Memory B cell (primary cell): ENCODE measurements around the gene SLIT3.

Source experiments
- ATAC-seq: fragments of 150-1000 bp; cut with Tn5 transposase; 2 replicates; pipeline ENCODE4 v1.10.0; 2021; ENCODE audit warnings: low read depth, mild to moderate bottlenecking, moderate library complexity
- DNase-seq, 2 donors: peaks; one replicate each; pipeline ENCODE4 v3.0.0; 2022; ENCODE audit warnings: low spot score in 2 of 2
- H3K27ac Mint-ChIP-seq: one replicate; pipeline ENCODE4 v1.8.0; 2022; ENCODE audit warnings: mild to moderate bottlenecking, moderate library complexity, mixed read lengths
- H3K27me3 Mint-ChIP-seq: one replicate; pipeline ENCODE4 v1.8.0; 2022; ENCODE audit warnings: mixed read lengths
- H3K36me3 Mint-ChIP-seq: one replicate; pipeline ENCODE4 v1.8.0; 2022; ENCODE audit warnings: mild to moderate bottlenecking, mixed read lengths
- H3K4me1 Mint-ChIP-seq: one replicate; pipeline ENCODE4 v1.8.0; 2022; ENCODE audit warnings: mixed read lengths
- H3K4me3 Mint-ChIP-seq: one replicate; pipeline ENCODE4 v1.8.0; 2022; ENCODE audit warnings: mild to moderate bottlenecking, moderate library complexity, mixed read lengths
- H3K9me3 Mint-ChIP-seq: one replicate; pipeline ENCODE4 v1.8.0; 2022; ENCODE audit warnings: mixed read lengths

Gene SLIT3

DNA sequence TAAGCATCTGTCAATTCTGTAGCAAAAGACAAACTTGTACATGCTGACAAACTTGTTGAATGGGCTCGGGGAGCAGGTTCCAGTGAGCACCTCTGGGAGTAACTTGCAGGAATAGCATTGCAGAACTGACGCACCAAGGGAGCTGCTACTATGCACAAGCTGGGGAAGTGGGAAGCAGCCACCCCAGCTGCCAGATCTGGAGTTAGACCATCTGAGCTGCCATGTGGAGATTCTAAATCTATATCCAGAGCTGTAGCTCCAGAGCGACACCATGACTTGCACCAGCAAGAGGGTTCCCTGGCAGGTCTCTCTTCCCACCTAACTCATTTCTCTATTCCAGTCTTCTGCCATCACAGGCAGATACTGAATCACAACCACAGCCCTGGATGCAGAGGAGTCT is 375.8 kb downstream of the SLIT3 start:
- Mint-ChIP-seq H3K9me3 (no peaks in the 10 kb centered on the region), H3K27ac (no peak overlapping the region), H3K36me3 (no peaks in the 10 kb centered on the region), H3K27me3 (peaks cover 10% of the 10 kb centered on the region), H3K4me1 (peaks cover 4% of the 10 kb centered on the region), H3K4me3 (no peak overlapping the region)
- ATAC-seq (no peak), DNase-seq (no peak)

DNA sequence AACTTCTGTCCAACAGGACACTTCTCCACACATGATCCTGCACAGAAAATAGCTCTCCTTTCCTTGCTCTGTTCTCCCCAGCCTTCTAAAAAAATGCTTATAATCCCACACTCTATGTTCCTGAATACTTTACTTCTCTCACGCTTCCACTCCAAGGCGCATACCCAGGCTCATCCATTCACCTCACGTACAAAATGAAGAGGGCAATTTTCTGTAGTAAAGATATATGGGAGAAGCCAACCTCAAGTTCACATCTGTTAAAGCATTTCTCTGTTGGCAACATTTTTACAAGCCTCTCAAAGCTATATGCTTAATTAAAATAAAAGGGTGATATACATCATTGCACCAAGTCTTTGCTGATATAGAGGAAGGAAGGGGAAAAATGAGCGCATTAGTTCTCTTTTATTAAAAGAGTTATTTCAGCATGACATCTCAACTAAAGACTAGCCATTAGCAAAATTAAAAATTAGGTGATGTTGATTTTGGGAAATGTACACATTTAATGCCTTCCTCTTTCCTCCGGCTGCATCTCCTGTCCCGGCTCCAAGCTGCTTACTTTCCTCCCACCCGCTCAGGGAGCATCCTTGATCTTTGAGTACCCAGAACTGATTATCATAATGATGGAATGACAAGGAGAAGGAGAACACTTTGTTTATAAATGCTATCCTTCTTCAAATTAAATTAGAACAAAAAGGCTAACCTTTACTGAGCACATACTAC is 379.6 kb downstream of the SLIT3 start:
- H3K36me3 Mint-ChIP-seq, result no peaks in the 10 kb centered on the region
- DNase-seq (no peak), ATAC-seq (no peak)
- H3K4me3 Mint-ChIP-seq, result no peak overlapping the region
- H3K27ac Mint-ChIP-seq, result no peak overlapping the region
- H3K9me3 Mint-ChIP-seq, result no peaks in the 10 kb centered on the region
- H3K27me3 Mint-ChIP-seq, result peaks cover 12% of the 10 kb centered on the region
- peaks cover 5% of the 10 kb centered on the region for H3K4me1 Mint-ChIP-seq

DNA sequence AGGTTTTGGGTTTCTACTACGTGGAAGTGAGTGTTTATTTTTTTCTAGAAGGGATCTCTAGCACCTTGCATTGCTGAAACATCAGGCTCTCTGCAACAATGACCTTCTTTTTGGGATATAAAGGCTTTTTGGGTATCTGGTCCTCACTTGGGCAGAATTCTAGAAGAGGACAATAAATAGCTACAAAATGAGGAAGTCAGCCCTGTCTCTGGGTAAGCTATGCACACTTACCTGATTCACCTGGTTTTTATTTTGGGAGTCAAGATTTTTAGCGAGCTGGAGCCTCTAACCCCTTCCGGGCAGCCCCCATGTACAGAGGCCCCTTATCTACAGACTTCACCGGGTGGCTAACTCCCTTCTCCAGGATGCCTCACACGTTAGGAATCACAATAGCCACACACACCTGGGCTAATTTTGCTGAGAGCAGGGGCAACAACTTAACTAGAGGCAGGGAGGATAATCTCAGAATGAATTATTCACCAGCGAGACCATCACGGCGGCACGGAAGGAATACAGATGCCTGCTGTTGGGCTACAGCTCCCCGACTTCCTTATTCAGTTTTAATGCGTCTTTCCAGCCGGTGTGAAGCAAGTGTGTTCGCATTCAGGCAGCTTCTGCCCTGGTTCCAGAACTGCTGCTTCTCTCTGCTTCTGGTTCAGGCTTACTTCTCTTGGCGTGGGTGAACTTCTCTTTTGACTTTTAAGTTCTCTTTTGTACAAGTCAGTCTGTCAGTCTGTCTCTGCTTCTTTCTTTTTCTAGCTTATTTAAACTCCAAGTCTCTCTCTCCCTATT is 380.7 kb downstream of the SLIT3 start:
- ATAC-seq, result no peak
- DNase-seq, result no peak
- Mint-ChIP-seq H3K4me1 (peaks cover 5% of the 10 kb centered on the region), H3K36me3 (no peaks in the 10 kb centered on the region), H3K4me3 (peak overlapping the region; percentile 9), H3K27ac (no peak overlapping the region), H3K27me3 (peaks cover 12% of the 10 kb centered on the region), H3K9me3 (no peaks in the 10 kb centered on the region)

DNA sequence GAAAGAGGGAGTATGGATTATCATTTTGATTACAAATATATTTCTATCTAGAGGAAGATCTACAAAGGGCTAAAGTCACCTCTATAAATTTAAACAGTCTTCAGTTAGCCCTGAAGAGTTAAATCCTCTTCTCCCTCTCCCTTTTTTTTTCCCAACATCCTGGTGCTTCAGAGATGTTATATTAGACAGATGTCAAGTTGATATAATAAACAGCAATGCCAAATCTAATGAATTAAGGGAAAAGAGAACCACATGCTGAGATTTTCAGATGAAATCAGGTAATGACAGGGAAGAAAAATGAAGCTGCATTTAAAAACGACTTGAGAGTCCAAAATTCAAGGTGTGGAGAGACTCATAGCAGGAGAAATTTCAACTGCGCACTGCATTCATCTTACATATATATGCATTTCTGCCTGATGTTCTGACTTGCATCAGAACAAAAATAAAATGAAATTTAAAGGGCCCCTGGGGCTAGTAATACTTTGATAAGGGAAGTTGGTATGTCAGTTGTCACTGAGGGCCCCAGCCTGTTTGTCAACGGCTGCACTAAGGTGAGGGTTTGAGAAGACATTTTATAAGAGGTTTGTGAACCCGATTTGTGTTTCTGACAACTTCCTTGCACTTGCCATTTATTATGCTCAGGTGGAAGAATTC is 382.9 kb downstream of the SLIT3 start:
- Mint-ChIP-seq H3K4me3 (no peak overlapping the region), H3K9me3 (no peaks in the 10 kb centered on the region), H3K27me3 (peaks cover 10% of the 10 kb centered on the region), H3K4me1 (peaks cover 5% of the 10 kb centered on the region), H3K36me3 (no peaks in the 10 kb centered on the region), H3K27ac (no peak overlapping the region)
- no peak for ATAC-seq
- no peak for DNase-seq

DNA sequence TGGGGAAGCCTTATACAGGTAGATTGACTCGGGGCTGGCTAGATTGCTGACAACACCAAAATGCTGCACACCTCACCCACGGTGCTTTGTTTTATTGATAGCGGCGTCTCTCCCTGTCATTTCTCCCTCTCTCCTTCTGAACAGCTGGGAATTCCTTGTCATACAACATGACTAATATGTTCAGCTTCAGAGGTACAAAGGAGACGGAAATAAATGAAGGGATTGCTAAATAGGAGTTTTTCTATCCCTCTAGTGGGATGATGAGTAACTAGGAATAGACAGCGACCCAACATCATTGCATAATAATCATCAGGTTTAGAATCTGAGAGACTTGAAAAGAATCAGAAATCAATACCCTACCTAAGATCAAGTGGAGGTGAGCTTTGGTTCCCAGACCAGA is 384.1 kb downstream of the SLIT3 start:
- H3K27me3 Mint-ChIP-seq, result peaks cover 11% of the 10 kb centered on the region
- no peak overlapping the region for H3K27ac Mint-ChIP-seq
- H3K9me3 Mint-ChIP-seq, result no peaks in the 10 kb centered on the region
- DNase-seq (no peak), ATAC-seq (no peak)
- H3K4me1 Mint-ChIP-seq, result peaks cover 5% of the 10 kb centered on the region
- no peak overlapping the region for H3K4me3 Mint-ChIP-seq
- H3K36me3 Mint-ChIP-seq, result no peaks in the 10 kb centered on the region

DNA sequence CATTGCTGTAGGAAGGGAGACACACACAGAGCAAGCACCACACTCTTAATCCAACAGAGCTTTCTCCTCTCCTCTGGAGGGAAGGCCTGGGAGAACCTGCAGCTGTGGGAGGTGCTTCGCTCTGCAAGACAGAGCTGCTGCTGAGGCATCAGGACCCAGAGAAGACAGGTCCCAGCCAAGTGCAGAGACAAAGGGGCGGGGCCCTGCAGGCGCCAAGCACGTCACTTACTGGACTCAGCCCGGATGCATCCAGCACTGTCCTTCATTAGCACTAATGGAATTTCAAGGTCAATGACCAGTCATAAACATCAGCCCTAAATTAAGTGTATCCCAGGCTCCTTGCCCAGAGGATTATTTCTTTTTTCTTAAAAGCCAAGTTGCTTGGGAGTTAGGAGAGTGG is 384.7 kb downstream of the SLIT3 start:
- H3K4me3 Mint-ChIP-seq, result no peak overlapping the region
- H3K27me3 Mint-ChIP-seq, result peaks cover 13% of the 10 kb centered on the region
- peaks cover 5% of the 10 kb centered on the region for H3K4me1 Mint-ChIP-seq
- no peak for DNase-seq
- H3K27ac Mint-ChIP-seq, result no peak overlapping the region
- ATAC-seq, result no peak
- no peaks in the 10 kb centered on the region for H3K9me3 Mint-ChIP-seq
- H3K36me3 Mint-ChIP-seq, result no peaks in the 10 kb centered on the region

DNA sequence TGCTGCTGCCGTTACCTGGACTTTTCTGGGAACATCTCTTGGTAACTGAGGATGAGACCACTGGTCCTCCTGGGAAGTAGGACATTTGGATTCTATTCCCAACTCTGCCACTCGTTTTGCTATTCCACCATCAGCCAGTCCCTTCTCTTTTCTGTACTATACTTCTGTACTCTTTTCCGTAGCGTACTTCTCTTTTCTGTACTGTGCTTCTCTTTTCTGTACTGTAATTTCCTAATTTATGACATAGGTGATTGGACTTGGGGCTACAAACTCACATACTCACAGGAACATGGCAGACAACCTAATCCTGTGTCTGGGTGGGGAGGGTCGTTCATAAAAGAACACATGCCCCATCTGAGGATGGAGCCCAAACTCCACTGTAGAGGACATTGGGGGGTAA is 386.4 kb downstream of the SLIT3 start:
- H3K27me3 Mint-ChIP-seq, result peaks cover 7% of the 10 kb centered on the region
- H3K4me3 Mint-ChIP-seq, result no peak overlapping the region
- no peak for DNase-seq
- no peaks in the 10 kb centered on the region for H3K4me1 Mint-ChIP-seq
- no peaks in the 10 kb centered on the region for H3K36me3 Mint-ChIP-seq
- no peaks in the 10 kb centered on the region for H3K9me3 Mint-ChIP-seq
- H3K27ac Mint-ChIP-seq, result no peak overlapping the region
- no peak for ATAC-seq

DNA sequence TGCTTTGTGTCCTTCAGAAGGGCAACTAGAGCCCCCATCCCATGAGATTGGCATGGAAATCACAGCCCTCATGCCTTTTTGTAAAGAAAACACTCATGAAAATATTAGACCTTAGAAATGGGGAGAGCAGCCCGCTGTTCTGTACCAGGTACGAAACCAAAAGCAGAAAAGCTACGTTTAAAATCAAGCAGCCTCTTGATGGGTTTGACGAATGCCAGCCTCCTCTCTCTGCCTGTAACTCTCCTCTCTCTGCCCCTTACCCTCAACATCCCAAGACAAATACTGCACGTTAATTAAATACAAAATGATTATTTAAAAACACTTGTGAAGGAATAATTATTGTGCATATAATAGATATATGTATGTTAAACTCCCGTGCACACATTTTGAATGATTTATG is 390.1 kb downstream of the SLIT3 start:
- H3K27ac Mint-ChIP-seq, result no peak overlapping the region
- H3K9me3 Mint-ChIP-seq, result no peaks in the 10 kb centered on the region
- H3K27me3 Mint-ChIP-seq, result peaks cover 8% of the 10 kb centered on the region
- DNase-seq (no peak), ATAC-seq (no peak)
- H3K4me3 Mint-ChIP-seq, result no peak overlapping the region
- H3K4me1 Mint-ChIP-seq, result no peaks in the 10 kb centered on the region
- no peaks in the 10 kb centered on the region for H3K36me3 Mint-ChIP-seq

DNA sequence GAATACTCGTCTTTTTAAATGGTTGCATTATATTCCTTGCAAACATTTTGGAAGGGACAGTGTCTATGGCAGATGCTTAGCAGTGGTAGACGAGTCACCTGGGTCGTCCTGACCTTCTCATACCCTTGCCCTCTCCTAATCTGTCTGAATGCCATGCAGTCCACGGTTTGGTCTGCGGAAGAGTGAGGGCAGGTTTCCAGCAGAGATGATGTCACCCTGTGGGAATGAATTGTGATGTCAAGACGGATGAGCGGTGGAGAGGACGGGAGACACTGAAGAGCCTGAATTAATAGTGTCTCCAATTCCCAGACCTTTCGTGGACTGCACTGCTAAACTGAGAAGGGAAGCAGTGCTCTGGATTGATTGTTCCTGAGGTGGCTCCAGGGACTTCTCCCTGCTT is 392.7 kb downstream of the SLIT3 start:
- H3K27ac Mint-ChIP-seq, result no peak overlapping the region
- ATAC-seq (no peak), DNase-seq (no peak)
- H3K9me3 Mint-ChIP-seq, result no peaks in the 10 kb centered on the region
- H3K27me3 Mint-ChIP-seq, result peaks cover 6% of the 10 kb centered on the region
- H3K36me3 Mint-ChIP-seq, result no peaks in the 10 kb centered on the region
- no peak overlapping the region for H3K4me3 Mint-ChIP-seq
- no peaks in the 10 kb centered on the region for H3K4me1 Mint-ChIP-seq

DNA sequence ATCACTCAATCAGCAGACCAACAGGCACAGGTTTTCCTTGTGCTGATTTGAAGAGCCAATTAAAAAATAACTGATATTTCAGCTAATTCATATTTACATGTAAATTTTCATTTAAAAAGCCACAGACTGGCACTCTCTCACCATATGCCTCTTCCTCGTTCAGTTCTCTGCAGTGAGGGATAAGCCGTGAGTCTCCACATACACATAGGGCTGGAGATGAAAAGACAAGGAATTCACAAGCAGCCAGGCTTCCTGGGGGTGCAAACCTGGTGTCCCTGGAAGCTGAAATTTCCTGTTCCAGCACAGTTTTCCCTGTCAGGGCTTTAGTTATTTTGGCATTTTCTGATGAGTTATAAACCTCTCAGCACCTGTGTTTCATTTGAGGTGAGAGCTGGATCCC is 397.9 kb downstream of the SLIT3 start:
- peaks cover 7% of the 10 kb centered on the region for H3K27me3 Mint-ChIP-seq
- H3K27ac Mint-ChIP-seq, result no peak overlapping the region
- no peak for ATAC-seq
- H3K36me3 Mint-ChIP-seq, result no peaks in the 10 kb centered on the region
- no peak overlapping the region for H3K4me3 Mint-ChIP-seq
- no peak for DNase-seq
- H3K9me3 Mint-ChIP-seq, result peaks cover 2% of the 10 kb centered on the region
- H3K4me1 Mint-ChIP-seq, result no peaks in the 10 kb centered on the region

DNA sequence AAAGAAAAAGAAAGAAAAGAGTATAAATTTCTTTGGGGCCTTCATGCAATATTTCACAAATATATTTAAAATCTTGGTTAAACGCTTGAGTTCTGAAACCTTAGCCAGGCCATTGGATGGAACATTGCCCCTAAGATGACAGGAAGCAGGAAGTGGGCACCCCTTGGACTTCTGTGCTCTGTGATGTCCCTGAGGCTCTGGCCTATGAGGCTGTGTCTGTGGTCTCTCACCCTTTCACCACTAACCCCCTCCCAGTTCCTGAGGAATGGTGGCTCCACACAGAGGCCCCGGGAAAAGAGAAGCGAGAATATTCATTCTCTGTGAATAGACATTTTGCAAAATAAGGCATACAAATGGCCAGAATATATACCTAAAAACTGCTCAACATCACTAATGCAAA is 401.3 kb downstream of the SLIT3 start:
- no peak overlapping the region for H3K27ac Mint-ChIP-seq
- ATAC-seq, result no peak

DNA sequence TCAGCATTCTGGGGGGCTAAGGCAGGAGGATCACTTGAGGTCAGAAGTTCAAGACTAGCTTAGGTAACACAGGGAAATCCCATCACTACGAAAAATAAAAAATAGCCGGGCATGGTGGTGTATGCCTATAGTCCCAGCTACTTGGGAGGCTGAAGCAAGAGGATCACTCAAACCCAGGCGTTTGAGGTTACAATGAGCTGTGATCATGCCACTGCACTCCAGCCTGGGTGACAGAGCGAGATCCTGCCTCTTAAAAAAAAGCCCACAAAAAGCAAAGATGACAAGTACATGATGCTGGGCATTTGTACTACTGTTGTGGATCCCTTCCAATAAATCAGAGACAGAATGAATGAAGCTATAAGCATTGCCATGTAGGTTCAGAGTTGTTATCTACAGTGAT is 401.7 kb downstream of the SLIT3 start:
- Mint-ChIP-seq H3K9me3 (peaks cover 2% of the 10 kb centered on the region), H3K4me3 (no peak overlapping the region), H3K27ac (no peak overlapping the region), H3K27me3 (peaks cover 22% of the 10 kb centered on the region), H3K4me1 (no peaks in the 10 kb centered on the region), H3K36me3 (no peaks in the 10 kb centered on the region)
- ATAC-seq (no peak), DNase-seq (no peak)

More for the DNA sequence above, 401.3 kb downstream of the SLIT3 start:
- Mint-ChIP-seq H3K4me3 (no peak overlapping the region), H3K9me3 (peaks cover 2% of the 10 kb centered on the region), H3K36me3 (no peaks in the 10 kb centered on the region), H3K4me1 (no peaks in the 10 kb centered on the region), H3K27me3 (peaks cover 18% of the 10 kb centered on the region)
- no peak for DNase-seq

DNA sequence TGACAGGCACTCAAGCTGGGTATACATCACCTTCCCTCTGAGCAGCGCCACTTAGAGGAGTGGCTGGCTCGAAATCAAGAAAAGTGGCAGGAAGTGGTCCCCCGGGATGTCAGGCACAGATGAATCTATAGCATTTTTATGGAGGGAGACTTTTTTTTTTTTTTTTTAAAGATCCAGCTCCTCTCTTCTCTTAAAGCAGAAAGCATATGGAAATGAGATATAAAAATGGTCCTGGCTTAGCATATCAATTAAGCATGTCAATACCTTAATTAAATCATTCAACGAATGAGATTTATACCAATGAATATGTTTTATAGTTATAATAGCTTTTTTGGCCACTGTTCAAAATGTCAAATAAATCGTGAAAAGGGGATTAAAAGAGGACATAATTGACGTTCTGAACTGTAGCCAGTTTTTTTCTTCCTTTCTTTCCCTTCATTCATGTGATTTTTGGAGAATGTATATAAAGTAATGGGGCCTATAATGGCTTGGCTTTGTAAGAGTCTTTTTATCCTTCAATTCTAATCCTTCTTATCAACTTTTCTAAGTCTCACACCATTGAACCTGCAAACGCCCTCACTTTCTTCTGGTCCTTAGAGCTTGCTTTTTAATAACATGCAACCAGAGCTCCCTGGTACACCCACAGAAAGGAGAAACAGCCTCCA is 402.6 kb downstream of the SLIT3 start:
- Mint-ChIP-seq H3K27me3 (peaks cover 22% of the 10 kb centered on the region), H3K4me3 (no peak overlapping the region), H3K9me3 (peaks cover 2% of the 10 kb centered on the region), H3K4me1 (no peaks in the 10 kb centered on the region), H3K27ac (no peak overlapping the region), H3K36me3 (no peaks in the 10 kb centered on the region)
- no peak for ATAC-seq
- DNase-seq, result no peak
